PFSK-1 (cell line): ENCODE results near the gene MLYCD.

Experiments
- POLR2AphosphoS5 ChIP-seq: IDR thresholded peaks from 2 replicates; pipeline ENCODE4 v1.6.1; 2012; ENCODE audit warnings: low read depth, mild to moderate bottlenecking, control low read depth, low read length, moderate library complexity
- SIN3A ChIP-seq: IDR thresholded peaks from 2 replicates; pipeline ENCODE4 v1.6.1; 2012; ENCODE audit warnings: mild to moderate bottlenecking, low read length, moderate library complexity, borderline replicate concordance; ENCODE audit not compliant: insufficient read depth
- TAF1 ChIP-seq: IDR thresholded peaks from 2 replicates; pipeline ENCODE4 v1.6.1; 2012; ENCODE audit warnings: low read length, control low read depth, borderline replicate concordance; ENCODE audit not compliant: insufficient read depth

GRCh38 chr16:83849421-83849820, 49.5 kb upstream of the MLYCD start:
- no peak for TF ChIP-seq SIN3A
- TF ChIP-seq TAF1: no peak
- no peak for TF ChIP-seq POLR2AphosphoS5
